K562 (cell line): ENCODE measurements around the gene CLASP1. TPM values are rescaled to one million over a fixed set of nuclear protein-coding genes. Genes with fewer than 3 reads are reported as not detected.

ENCODE experiments used
- CAMTA2 ChIP-seq: fragments of 250-450 bp; sonication (Bioruptor Pico); conservative IDR thresholded peaks from 2 replicates; pipeline ENCODE4 v1.5.1; 2022
- DDX20 ChIP-seq: fragments of 450-650 bp; IDR thresholded peaks from 2 replicates; pipeline ENCODE4 v1.6.1; 2016; ENCODE audit warnings: missing genetic modification characterization, low read depth, mild to moderate bottlenecking, missing compliant biosample characterization, moderate library complexity
- JUND ChIP-seq, 2 experiments: IDR thresholded peaks; 2 replicates in 1 of 2; 3 replicates in 1 of 2; pipeline ENCODE4 v1.6.1; 2011; ENCODE audit warnings: borderline replicate concordance in 2 of 2, low read depth in 2 of 2, low read length in 2 of 2, improper control_type of control experiment in 1 of 2, missing biosample characterization in 1 of 2, missing genetic modification characterization in 1 of 2, missing genetic modification reagents in 1 of 2
- PRMT5 ChIP-seq: sonication (generic); formaldehyde crosslinking; IDR thresholded peaks from 2 replicates; pipeline ENCODE4 v1.5.0; 2020; ENCODE audit warnings: missing genetic modification reagents
- RFX1 ChIP-seq: fragments of 450-650 bp; IDR thresholded peaks from 2 replicates; pipeline ENCODE4 v1.6.1; 2016; ENCODE audit warnings: mild to moderate bottlenecking, moderate library complexity
- SREBF2 ChIP-seq: sonication (generic); formaldehyde crosslinking; IDR thresholded peaks from 2 replicates; pipeline ENCODE4 v1.4.0; 2020; ENCODE audit warnings: mild to moderate bottlenecking, missing genetic modification reagents
- TAF15 ChIP-seq: fragments of 200-400 bp; formaldehyde crosslinking; IDR thresholded peaks from 2 replicates; pipeline ENCODE4 v1.6.1; 2017; ENCODE audit warnings: mild to moderate bottlenecking, low read depth, low read length, moderate library complexity
- ZBTB1 ChIP-seq: sonication (generic); formaldehyde crosslinking; IDR thresholded peaks from 2 replicates; pipeline ENCODE4 v1.8.1; 2023; ENCODE audit warnings: missing genetic modification reagents, low read depth, mild to moderate bottlenecking, borderline replicate concordance
- ZNF197 ChIP-seq: fragments of 200-800 bp; sonication (Bioruptor generic); IDR thresholded peaks from 2 replicates; pipeline ENCODE4 v1.6.1; 2016; ENCODE audit warnings: low read depth, missing genetic modification characterization, missing compliant biosample characterization
- ZNF253 ChIP-seq: fragments of 250-450 bp; sonication (Bioruptor Pico); conservative IDR thresholded peaks from 2 replicates; pipeline ENCODE4 v1.6.1; 2021; ENCODE audit warnings: mild to moderate bottlenecking
- ZNF354B ChIP-seq: fragments of 250-450 bp; sonication (Bioruptor Pico); IDR thresholded peaks from 2 replicates; pipeline ENCODE4 v1.4.0; 2020
- polyA plus RNA-seq, 8 experiments: library from polyadenylated mRNA; depleted of rRNA in 4 of 8; stranded (reverse) in 5 of 8; unstranded in 3 of 8; fragments of >200 nt; fragmentation: Nextera tagmentation in 2 of 8; fragmentation: Illumina TruSeq in 1 of 8; extraction: Ambion mirVana in 2 of 8; extraction: Trizol in 1 of 8; gene quantifications; 2 replicates each; pipeline versions ENCODE4 v1.2.1 to v1.2.3, GENCODE V29; 2011 to 2014; ENCODE audit warnings: inconsistent platforms in 1 of 8, missing spikeins in 1 of 8
- total RNA-seq, 7 experiments: library from RNA; depleted of rRNA in 6 of 7; stranded (reverse); fragments of >200 nt in 6 of 7; fragmentation: Illumina TruSeq in 2 of 7; extraction: Trizol in 2 of 7; gene quantifications; 2 replicates each; pipeline versions ENCODE4 v1.2.1 to v1.2.3, GENCODE V29; 2011 to 2021; ENCODE audit warnings: low replicate concordance in 1 of 7
- TF ChIP-seq, protein P1 (sequence below): fragments of 450-650 bp; IDR thresholded peaks from 2 replicates; pipeline ENCODE4 v1.6.1; 2016; ENCODE audit warnings: low read depth
- TF ChIP-seq, protein P2 (sequence below): sonication (generic); formaldehyde crosslinking; IDR thresholded peaks from 2 replicates; pipeline ENCODE4 v1.8.0; 2022; ENCODE audit warnings: missing genetic modification reagents, mild to moderate bottlenecking, moderate library complexity, borderline replicate concordance
- TF ChIP-seq, protein P3 (sequence below): sonication (generic); formaldehyde crosslinking; IDR thresholded peaks from 2 replicates; pipeline ENCODE4 v1.5.0; 2020; ENCODE audit warnings: missing genetic modification reagents
- TF ChIP-seq, protein P4 (sequence below): fragments of 250-450 bp; sonication (Bioruptor Pico); IDR thresholded peaks from 2 replicates; pipeline ENCODE4 v1.4.0; 2020; ENCODE audit warnings: mild to moderate bottlenecking, moderate library complexity

Gene CLASP1
- total and polyA plus RNA-seq, 9 of the 15 experiments (the other 6 are each of a cell fraction or from before 2014, with no cell fraction given), result 1.7 to 40.3 (median 20.7) TPM

DNA sequence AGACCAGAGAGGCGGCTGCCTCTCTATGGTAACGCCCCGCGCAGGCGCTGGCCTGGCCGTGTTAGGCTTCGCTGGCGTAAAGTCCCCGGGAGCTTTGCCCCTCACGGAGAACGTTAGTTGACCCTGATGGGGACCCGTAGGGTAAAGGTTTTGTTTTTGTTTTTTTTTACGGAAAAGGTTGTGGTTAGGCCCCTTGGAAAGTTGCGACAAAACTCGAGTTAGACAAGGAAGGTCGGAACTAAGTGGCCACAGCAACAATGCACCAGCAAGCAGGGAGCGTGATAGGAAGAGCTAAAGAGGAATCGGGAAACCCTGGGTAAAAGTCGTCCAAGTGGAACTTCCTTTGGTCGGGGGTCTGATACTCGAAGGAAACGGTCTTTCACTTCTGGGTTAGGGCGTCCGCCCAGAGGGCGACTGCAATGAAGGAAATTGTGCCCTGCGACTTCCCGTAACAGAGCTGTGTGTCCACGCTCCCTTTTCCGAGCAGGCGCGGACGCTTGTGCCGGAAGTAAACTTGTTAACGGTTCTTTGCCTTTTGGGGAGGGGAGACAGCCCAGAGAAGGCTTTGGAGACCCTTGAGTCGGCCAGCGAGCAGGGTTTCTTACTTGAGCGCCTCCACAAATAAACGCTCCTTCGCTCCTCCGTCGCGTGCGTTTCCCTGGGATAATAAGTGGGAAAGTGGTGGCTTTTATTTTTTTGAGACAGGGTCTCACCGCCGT lies 493 bp upstream of the CLASP1 start (continued):
- TF ChIP-seq, protein P1, sequence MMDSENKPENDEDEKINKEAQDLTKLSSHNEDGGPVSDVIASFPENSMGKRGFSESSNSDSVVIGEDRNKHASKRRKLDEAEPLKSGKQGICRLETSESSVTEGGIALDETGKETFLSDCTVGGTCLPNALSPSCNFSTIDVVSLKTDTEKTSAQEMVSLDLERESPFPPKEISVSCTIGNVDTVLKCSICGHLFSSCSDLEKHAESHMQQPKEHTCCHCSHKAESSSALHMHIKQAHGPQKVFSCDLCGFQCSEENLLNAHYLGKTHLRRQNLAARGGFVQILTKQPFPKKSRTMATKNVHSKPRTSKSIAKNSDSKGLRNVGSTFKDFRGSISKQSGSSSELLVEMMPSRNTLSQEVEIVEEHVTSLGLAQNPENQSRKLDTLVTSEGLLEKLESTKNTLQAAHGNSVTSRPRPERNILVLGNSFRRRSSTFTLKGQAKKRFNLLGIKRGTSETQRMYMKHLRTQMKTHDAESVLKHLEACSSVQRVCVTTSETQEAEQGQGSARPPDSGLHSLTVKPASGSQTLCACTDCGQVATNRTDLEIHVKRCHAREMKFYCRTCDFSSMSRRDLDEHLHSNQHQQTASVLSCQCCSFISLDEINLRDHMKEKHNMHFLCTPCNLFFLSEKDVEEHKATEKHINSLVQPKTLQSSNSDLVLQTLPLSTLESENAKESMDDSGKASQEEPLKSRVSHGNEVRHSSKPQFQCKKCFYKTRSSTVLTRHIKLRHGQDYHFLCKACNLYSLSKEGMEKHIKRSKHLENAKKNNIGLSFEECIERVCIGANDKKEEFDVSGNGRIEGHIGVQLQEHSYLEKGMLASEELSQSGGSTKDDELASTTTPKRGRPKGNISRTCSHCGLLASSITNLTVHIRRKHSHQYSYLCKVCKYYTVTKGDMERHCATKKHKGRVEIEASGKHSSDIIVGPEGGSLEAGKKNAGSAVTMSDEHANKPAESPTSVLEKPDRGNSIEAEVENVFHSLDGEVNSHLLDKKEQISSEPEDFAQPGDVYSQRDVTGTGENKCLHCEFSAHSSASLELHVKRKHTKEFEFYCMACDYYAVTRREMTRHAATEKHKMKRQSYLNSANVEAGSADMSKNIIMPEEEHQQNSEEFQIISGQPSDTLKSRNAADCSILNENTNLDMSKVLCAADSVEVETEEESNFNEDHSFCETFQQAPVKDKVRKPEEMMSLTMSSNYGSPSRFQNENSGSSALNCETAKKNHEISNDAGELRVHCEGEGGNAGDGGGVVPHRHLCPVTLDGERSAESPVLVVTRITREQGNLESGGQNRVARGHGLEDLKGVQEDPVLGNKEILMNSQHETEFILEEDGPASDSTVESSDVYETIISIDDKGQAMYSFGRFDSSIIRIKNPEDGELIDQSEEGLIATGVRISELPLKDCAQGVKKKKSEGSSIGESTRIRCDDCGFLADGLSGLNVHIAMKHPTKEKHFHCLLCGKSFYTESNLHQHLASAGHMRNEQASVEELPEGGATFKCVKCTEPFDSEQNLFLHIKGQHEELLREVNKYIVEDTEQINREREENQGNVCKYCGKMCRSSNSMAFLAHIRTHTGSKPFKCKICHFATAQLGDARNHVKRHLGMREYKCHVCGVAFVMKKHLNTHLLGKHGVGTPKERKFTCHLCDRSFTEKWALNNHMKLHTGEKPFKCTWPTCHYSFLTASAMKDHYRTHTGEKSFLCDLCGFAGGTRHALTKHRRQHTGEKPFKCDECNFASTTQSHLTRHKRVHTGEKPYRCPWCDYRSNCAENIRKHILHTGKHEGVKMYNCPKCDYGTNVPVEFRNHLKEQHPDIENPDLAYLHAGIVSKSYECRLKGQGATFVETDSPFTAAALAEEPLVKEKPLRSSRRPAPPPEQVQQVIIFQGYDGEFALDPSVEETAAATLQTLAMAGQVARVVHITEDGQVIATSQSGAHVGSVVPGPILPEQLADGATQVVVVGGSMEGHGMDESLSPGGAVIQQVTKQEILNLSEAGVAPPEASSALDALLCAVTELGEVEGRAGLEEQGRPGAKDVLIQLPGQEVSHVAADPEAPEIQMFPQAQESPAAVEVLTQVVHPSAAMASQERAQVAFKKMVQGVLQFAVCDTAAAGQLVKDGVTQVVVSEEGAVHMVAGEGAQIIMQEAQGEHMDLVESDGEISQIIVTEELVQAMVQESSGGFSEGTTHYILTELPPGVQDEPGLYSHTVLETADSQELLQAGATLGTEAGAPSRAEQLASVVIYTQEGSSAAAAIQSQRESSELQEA, result peak; percentile 96
- TF ChIP-seq ZNF253 (CRISPR knock-in tag) (no peak), ZNF197 (CRISPR knock-in tag) (no peak), DDX20 (tag) (no peak), ZBTB1 (CRISPR knock-in tag) (no peak), JUND (IDR thresholded peaks at IDR 0.05; ENCODE audit: borderline replicate concordance, low read depth, low read length) (peak; percentile 38; the same call in 1 of the 2 replicates), JUND (tag; IDR thresholded peaks at IDR 0.05; ENCODE audit: borderline replicate concordance, low read depth, low read length) (peak; percentile 10; the same call in 1 of the 3 replicates), CAMTA2 (CRISPR knock-in tag) (no peak), RFX1 (peak; percentile 82), SREBF2 (CRISPR knock-in tag) (no peak), TAF15 (no peak), ZNF354B (no peak), PRMT5 (CRISPR knock-in tag) (no peak)
- TF ChIP-seq, protein P2, sequence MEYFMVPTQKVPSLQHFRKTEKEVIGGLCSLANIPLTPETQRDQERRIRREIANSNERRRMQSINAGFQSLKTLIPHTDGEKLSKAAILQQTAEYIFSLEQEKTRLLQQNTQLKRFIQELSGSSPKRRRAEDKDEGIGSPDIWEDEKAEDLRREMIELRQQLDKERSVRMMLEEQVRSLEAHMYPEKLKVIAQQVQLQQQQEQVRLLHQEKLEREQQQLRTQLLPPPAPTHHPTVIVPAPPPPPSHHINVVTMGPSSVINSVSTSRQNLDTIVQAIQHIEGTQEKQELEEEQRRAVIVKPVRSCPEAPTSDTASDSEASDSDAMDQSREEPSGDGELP, result peak; percentile 53; the same call in 1 of the 2 replicates
- TF ChIP-seq, protein P3, sequence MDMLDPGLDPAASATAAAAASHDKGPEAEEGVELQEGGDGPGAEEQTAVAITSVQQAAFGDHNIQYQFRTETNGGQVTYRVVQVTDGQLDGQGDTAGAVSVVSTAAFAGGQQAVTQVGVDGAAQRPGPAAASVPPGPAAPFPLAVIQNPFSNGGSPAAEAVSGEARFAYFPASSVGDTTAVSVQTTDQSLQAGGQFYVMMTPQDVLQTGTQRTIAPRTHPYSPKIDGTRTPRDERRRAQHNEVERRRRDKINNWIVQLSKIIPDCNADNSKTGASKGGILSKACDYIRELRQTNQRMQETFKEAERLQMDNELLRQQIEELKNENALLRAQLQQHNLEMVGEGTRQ (CRISPR knock-in tag), result no peak
- TF ChIP-seq, protein P4, sequence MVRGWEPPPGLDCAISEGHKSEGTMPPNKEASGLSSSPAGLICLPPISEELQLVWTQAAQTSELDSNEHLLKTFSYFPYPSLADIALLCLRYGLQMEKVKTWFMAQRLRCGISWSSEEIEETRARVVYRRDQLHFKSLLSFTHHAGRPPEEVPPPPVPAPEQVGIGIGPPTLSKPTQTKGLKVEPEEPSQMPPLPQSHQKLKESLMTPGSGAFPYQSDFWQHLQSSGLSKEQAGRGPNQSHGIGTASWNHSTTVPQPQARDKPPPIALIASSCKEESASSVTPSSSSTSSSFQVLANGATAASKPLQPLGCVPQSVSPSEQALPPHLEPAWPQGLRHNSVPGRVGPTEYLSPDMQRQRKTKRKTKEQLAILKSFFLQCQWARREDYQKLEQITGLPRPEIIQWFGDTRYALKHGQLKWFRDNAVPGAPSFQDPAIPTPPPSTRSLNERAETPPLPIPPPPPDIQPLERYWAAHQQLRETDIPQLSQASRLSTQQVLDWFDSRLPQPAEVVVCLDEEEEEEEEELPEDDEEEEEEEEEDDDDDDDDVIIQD, result no peak
